Type B pancreatic cell (in vitro differentiated cells): Measurements from ENCODE around the gene CAPN5. TPM values are rescaled to one million over a fixed set of nuclear protein-coding genes. Genes with fewer than 3 reads are reported as not detected.

Source experiments
- DNase-seq: peaks from one replicate; pipeline ENCODE4 v3.0.0; 2021; ENCODE audit warnings: mixed read lengths; ENCODE audit not compliant: unreplicated experiment; ENCODE audit errors: extremely low spot score
- H3K27ac Mint-ChIP-seq: 2 replicates; pipeline ENCODE4 v1.8.0; 2021; ENCODE audit warnings: mild to moderate bottlenecking, mixed read lengths
- H3K27me3 Mint-ChIP-seq: 2 replicates; pipeline ENCODE4 v1.8.0; 2021; ENCODE audit warnings: mixed read lengths
- H3K36me3 Mint-ChIP-seq: 2 replicates; pipeline ENCODE4 v1.8.0; 2021; ENCODE audit warnings: mixed read lengths
- H3K4me1 Mint-ChIP-seq: one replicate; pipeline ENCODE4 v1.8.0; 2021; ENCODE audit warnings: mixed read lengths; ENCODE audit not compliant: unreplicated experiment
- H3K4me3 Mint-ChIP-seq: 2 replicates; pipeline ENCODE4 v1.8.0; 2021; ENCODE audit warnings: mild to moderate bottlenecking, mixed read lengths
- H3K9me3 Mint-ChIP-seq: 2 replicates; pipeline ENCODE4 v1.8.0; 2021; ENCODE audit warnings: mixed read lengths
- total RNA-seq: library from RNA; stranded (reverse); gene quantifications from 2 replicates; pipeline ENCODE4 v1.2.1, GENCODE V29; 2021; ENCODE audit warnings: low replicate concordance
- TF ChIP-seq, protein P1 (sequence below): fragments of 200-600 bp; sonication (generic); conservative IDR thresholded peaks from 2 replicates; pipeline ENCODE4 v1.5.0; 2021; ENCODE audit warnings: antibody characterized with exemption, mild to moderate bottlenecking

The CAPN5 gene
- total RNA-seq, 1 donor from 2014 or later: 18.8 TPM

DNA sequence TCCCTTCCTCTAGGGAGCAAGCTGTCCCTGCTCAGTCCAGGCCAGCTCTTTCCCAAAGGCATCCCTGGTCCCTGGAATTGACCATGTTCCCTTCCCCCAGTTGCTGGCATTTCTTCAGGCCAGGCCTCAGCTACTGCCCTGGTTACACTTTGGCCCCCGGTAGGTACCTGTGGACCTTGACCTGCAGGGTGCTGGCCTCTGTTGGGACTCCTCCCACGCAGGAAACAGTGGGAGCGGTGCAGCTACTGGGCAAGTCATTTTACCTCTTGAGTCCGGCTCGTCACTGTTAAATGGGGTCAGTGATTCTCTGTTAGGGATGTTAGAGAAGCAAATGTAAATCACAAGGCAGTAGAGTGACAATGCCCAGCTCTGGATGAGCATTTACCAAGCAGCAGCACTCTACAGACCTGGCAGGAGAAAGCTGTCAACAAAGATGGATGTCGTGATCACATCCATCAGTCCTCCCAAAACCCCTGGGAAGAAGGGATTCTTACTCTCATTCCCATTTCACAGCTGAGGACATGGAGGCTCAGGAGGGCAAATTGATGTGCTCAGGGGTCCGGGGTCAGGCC is 78.2 kb downstream of the CAPN5 start:
- no peaks in the 10 kb centered on the region for H3K9me3 Mint-ChIP-seq
- peaks cover 13% of the 10 kb centered on the region for H3K27me3 Mint-ChIP-seq
- H3K27ac Mint-ChIP-seq: no peak overlapping the region
- DNase-seq: no peak
- no peak overlapping the region for H3K4me3 Mint-ChIP-seq
- TF ChIP-seq, protein P1, sequence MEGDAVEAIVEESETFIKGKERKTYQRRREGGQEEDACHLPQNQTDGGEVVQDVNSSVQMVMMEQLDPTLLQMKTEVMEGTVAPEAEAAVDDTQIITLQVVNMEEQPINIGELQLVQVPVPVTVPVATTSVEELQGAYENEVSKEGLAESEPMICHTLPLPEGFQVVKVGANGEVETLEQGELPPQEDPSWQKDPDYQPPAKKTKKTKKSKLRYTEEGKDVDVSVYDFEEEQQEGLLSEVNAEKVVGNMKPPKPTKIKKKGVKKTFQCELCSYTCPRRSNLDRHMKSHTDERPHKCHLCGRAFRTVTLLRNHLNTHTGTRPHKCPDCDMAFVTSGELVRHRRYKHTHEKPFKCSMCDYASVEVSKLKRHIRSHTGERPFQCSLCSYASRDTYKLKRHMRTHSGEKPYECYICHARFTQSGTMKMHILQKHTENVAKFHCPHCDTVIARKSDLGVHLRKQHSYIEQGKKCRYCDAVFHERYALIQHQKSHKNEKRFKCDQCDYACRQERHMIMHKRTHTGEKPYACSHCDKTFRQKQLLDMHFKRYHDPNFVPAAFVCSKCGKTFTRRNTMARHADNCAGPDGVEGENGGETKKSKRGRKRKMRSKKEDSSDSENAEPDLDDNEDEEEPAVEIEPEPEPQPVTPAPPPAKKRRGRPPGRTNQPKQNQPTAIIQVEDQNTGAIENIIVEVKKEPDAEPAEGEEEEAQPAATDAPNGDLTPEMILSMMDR: no peak
- H3K36me3 Mint-ChIP-seq: no peaks in the 10 kb centered on the region
- peaks cover 25% of the 10 kb centered on the region for H3K4me1 Mint-ChIP-seq

GRCh38 chr11:77146261-77147035 is 79.7 kb downstream of the CAPN5 start:
- Mint-ChIP-seq H3K36me3 (no peaks in the 10 kb centered on the region), H3K4me3 (no peak overlapping the region), H3K4me1 (peaks cover 26% of the 10 kb centered on the region), H3K27ac (no peak overlapping the region), H3K9me3 (no peaks in the 10 kb centered on the region), H3K27me3 (peaks cover 13% of the 10 kb centered on the region)
- TF ChIP-seq, protein P1: no peak
- DNase-seq: no peak

DNA sequence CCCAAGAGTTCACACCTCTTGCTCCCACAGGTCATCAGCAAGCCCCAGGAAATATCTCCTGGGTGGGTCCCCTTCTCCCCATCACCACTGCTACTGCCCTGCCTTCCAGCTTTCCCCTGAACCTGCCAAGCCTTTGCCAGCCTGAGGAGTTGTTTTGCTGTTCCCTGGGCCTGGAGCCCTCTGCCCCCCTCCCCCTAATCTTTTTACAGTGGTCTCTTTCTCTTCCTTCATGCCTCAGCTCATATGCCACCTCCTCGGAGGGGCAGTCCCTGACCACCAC is 80.2 kb downstream of the CAPN5 start:
- no peak overlapping the region for H3K27ac Mint-ChIP-seq
- H3K4me3 Mint-ChIP-seq: peak overlapping the region; percentile 61
- peaks cover 13% of the 10 kb centered on the region for H3K27me3 Mint-ChIP-seq
- no peaks in the 10 kb centered on the region for H3K9me3 Mint-ChIP-seq
- no peaks in the 10 kb centered on the region for H3K36me3 Mint-ChIP-seq
- TF ChIP-seq, protein P1: no peak
- H3K4me1 Mint-ChIP-seq: peaks cover 26% of the 10 kb centered on the region
- no peak for DNase-seq

DNA sequence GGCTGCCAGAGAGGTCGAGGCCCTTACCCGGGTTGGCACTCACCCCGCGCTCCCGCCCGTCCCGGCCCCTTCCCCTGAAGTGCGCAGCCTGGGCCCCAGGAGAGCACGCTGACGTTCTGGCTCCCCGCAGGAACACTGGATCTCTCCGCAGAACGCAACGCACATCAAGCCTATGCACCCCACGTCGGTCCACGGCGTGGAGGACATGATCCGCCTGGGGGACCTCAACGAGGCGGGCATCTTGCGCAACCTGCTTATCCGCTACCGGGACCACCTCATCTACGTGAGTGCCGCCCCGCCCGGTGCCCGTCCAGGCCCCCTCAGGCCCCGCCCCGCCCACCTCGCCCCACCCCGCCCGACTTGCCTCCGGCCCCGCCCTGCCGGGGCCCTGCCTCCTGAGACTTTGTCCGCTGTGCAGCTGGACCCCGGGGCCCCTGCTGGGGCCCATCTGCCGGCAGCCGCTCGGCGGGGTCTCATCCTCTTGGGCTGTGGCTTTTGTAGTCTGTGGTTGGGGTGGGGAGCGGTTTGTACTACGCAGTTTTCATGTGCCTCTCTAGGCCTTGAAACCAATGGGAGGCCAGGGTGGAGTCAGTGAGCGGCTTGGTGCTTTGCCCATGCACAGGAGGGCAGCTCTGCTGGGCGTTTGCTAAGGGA is 81.0 kb downstream of the CAPN5 start:
- DNase-seq: no peak
- peaks cover 30% of the 10 kb centered on the region for H3K4me1 Mint-ChIP-seq
- peaks cover 16% of the 10 kb centered on the region for H3K27me3 Mint-ChIP-seq

GRCh38 chr11:77148963-77149715 is 82.4 kb downstream of the CAPN5 start:
- peaks cover 18% of the 10 kb centered on the region for H3K27me3 Mint-ChIP-seq
- no peak overlapping the region for H3K4me3 Mint-ChIP-seq
- no peak for DNase-seq
- peaks cover 33% of the 10 kb centered on the region for H3K4me1 Mint-ChIP-seq
- TF ChIP-seq, protein P1: no peak
- H3K36me3 Mint-ChIP-seq: no peaks in the 10 kb centered on the region
- H3K9me3 Mint-ChIP-seq: no peaks in the 10 kb centered on the region
- H3K27ac Mint-ChIP-seq: no peak overlapping the region

More for the DNA sequence above, 81.0 kb downstream of the CAPN5 start:
- H3K9me3 Mint-ChIP-seq: no peaks in the 10 kb centered on the region
- H3K4me3 Mint-ChIP-seq: peak overlapping the region; percentile 76
- H3K27ac Mint-ChIP-seq: no peak overlapping the region
- TF ChIP-seq, protein P1: no peak
- no peaks in the 10 kb centered on the region for H3K36me3 Mint-ChIP-seq
